SH-SY5Y (cell line): Measurements from ENCODE around the gene NIM1K.

Experiments used
- GATA2 ChIP-seq: IDR thresholded peaks from 2 replicates; pipeline ENCODE4 v1.6.1; 2011; ENCODE audit warnings: mild to moderate bottlenecking, low read depth, low read length
- GATA3 ChIP-seq: IDR thresholded peaks from 2 replicates; pipeline ENCODE4 v1.6.1; 2011; ENCODE audit warnings: low read depth, mild to moderate bottlenecking, low read length, moderate library complexity

GRCh38 chr5:43303242-43303641, 111.2 kb downstream of the NIM1K start:
- TF ChIP-seq GATA2 = no peak
- TF ChIP-seq GATA3 = no peak
